HepG2 (cell line): ENCODE data around the gene ILRUN. TPM values are rescaled to one million over a fixed set of nuclear protein-coding genes. Genes with fewer than 3 reads are reported as not detected.

ENCODE experiments used
- ISL2 ChIP-seq: sonication (generic); formaldehyde crosslinking; IDR thresholded peaks from 2 replicates; pipeline ENCODE4 v1.5.0; 2020; ENCODE audit warnings: missing genetic modification reagents
- MEF2D ChIP-seq: sonication (generic); formaldehyde crosslinking; IDR thresholded peaks from 2 replicates; pipeline ENCODE4 v1.5.1; 2020; ENCODE audit warnings: mild to moderate bottlenecking, missing genetic modification reagents
- SMAD1 ChIP-seq: sonication (generic); formaldehyde crosslinking; IDR thresholded peaks from 2 replicates; pipeline ENCODE4 v1.4.0; 2020; ENCODE audit warnings: missing genetic modification reagents, low read depth, mild to moderate bottlenecking, borderline replicate concordance
- TCF12 ChIP-seq, 2 experiments: fragments of 450-650 bp in 1 of 2; sonication (generic) in 1 of 2; formaldehyde crosslinking in 1 of 2; IDR thresholded peaks; 2 replicates each; pipeline versions ENCODE4 v1.6.1 to v1.8.0; 2017 to 2022; ENCODE audit warnings: antibody characterized with exemption in 1 of 2, mild to moderate bottlenecking in 1 of 2, missing genetic modification reagents in 1 of 2, moderate library complexity in 1 of 2
- TP53 ChIP-seq: sonication (generic); formaldehyde crosslinking; conservative IDR thresholded peaks from 2 replicates; pipeline ENCODE4 v1.4.0; 2020; ENCODE audit warnings: missing genetic modification reagents
- ZEB1 ChIP-seq: IDR thresholded peaks from 2 replicates; pipeline ENCODE4 v1.6.1; 2012; ENCODE audit warnings: mild to moderate bottlenecking, low read depth, inconsistent platforms; ENCODE audit not compliant: insufficient replicate concordance
- ZNF160 ChIP-seq: sonication (generic); formaldehyde crosslinking; IDR thresholded peaks from 2 replicates; pipeline ENCODE4 v1.8.0; 2022; ENCODE audit warnings: mild to moderate bottlenecking, inconsistent platforms, missing genetic modification reagents
- ZNF205 ChIP-seq: IDR thresholded peaks from 2 replicates; pipeline ENCODE4 v1.6.1; 2018; ENCODE audit warnings: missing biosample characterization, missing genetic modification reagents
- ZNF563 ChIP-seq: sonication (generic); formaldehyde crosslinking; IDR thresholded peaks from 2 replicates; pipeline ENCODE4 v1.8.0; 2022; ENCODE audit warnings: mild to moderate bottlenecking, moderate library complexity, missing genetic modification reagents
- ZNF678 ChIP-seq: sonication (generic); formaldehyde crosslinking; IDR thresholded peaks from 2 replicates; pipeline ENCODE4 v1.4.0; 2020; ENCODE audit warnings: mild to moderate bottlenecking, missing genetic modification reagents
- polyA plus RNA-seq, 8 experiments: library from polyadenylated mRNA; depleted of rRNA in 3 of 8; stranded (reverse) in 7 of 8; unstranded in 1 of 8; fragments of >200 nt; fragmentation: Illumina TruSeq in 4 of 8; extraction: Trizol in 4 of 8; gene quantifications; 2 replicates each; pipeline versions ENCODE4 v1.2.1 to v1.2.3, GENCODE V29; 2011 to 2016; ENCODE audit warnings: low read depth in 4 of 8, missing spikeins in 1 of 8, mixed read lengths in 1 of 8; ENCODE audit not compliant: insufficient read depth in 1 of 8
- total RNA-seq, 5 experiments: library from RNA; depleted of rRNA; stranded (reverse); fragments of >200 nt; fragmentation: Illumina TruSeq; extraction: Trizol; gene quantifications; 2 replicates each; pipeline ENCODE4 v1.2.3, GENCODE V29; 2016; ENCODE audit warnings: low read depth in 1 of 5
- TF ChIP-seq, protein P1 (sequence below): IDR thresholded peaks from 2 replicates; pipeline ENCODE4 v1.6.1; 2012; ENCODE audit warnings: low read depth, low read length, improper control_type of control experiment
- TF ChIP-seq, protein P2 (sequence below): sonication (generic); formaldehyde crosslinking; IDR thresholded peaks from 2 replicates; pipeline ENCODE4 v1.4.0; 2020; ENCODE audit warnings: mild to moderate bottlenecking, missing genetic modification reagents
- TF ChIP-seq, protein P3 (sequence below), 2 experiments: sonication (generic) in 1 of 2; formaldehyde crosslinking in 1 of 2; IDR thresholded peaks; 2 replicates each; pipeline versions ENCODE4 v1.6.1 to v1.9.0; 2014 to 2022; ENCODE audit warnings: antibody characterized with exemption in 1 of 2, borderline replicate concordance in 1 of 2, inconsistent platforms in 1 of 2, low read depth in 1 of 2, missing genetic modification reagents in 1 of 2
- TF ChIP-seq, protein P4 (sequence below): sonication (generic); formaldehyde crosslinking; IDR thresholded peaks from 2 replicates; pipeline ENCODE4 v1.4.0; 2020; ENCODE audit warnings: mild to moderate bottlenecking, missing genetic modification reagents

Gene ILRUN
- total and polyA plus RNA-seq, 2 of the 13 experiments (the other 11 are each of a cell fraction or from before 2014, with no cell fraction given): 45.5 to 66.6 TPM

DNA sequence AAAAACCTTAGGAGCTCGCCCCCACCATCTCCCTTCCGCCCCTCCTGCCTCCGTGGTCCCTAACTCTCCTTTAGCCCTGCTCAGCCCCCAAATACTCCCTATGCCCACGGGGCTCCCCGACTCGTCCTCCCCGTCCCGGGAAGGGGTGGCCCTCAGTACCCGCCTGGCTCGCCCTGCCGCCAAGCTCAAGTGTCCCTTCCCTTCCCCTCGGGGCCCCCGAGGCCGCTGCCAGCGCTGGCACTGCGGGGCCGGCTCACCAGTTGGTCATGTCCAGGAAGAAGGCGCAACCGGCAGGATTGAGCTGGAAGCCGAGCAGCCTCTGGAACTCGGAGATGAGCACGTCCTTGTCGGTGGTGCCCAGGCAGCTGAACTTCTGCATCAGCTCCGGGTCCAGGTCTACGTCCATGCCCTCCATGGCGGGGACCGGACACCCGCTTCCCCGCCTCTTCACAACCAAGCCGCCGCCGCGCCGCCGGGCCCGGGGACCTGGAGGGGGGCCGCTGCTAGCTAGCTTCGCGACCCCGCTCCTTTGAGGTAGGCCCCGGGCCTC lies 303 bp downstream of the ILRUN start (continued):
- TF ChIP-seq SMAD1 (CRISPR knock-in tag) (peak; percentile 47; the same call in 1 of the 2 replicates), ZNF563 (CRISPR knock-in tag) (peak; percentile 47; the same call in 1 of the 2 replicates), TCF12 (IDR thresholded peaks at IDR 0.05) (no peak), TCF12 (CRISPR knock-in tag; IDR thresholded peaks at IDR 0.05) (peak; percentile 82; the same call in 1 of the 2 replicates), ZNF205 (no peak), MEF2D (CRISPR knock-in tag) (no peak), ZEB1 (no peak), ISL2 (CRISPR knock-in tag) (peak; percentile 9), ZNF160 (CRISPR knock-in tag) (0 out of 2 replicates have a peak, but pooled peaks have one; percentile 62), ZNF678 (CRISPR knock-in tag) (no peak), TP53 (CRISPR knock-in tag) (no peak; the same call in 1 of the 2 replicates)
- TF ChIP-seq, protein P1, sequence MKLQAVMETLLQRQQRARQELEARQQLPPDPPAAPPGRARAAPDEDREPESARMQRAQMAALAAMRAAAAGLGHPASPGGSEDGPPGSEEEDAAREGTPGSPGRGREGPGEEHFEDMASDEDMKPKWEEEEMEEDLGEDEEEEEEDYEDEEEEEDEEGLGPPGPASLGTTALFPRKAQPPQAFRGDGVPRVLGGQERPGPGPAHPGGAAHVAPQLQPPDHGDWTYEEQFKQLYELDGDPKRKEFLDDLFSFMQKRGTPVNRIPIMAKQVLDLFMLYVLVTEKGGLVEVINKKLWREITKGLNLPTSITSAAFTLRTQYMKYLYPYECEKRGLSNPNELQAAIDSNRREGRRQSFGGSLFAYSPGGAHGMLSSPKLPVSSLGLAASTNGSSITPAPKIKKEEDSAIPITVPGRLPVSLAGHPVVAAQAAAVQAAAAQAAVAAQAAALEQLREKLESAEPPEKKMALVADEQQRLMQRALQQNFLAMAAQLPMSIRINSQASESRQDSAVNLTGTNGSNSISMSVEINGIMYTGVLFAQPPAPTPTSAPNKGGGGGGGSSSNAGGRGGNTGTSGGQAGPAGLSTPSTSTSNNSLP: no peak
- TF ChIP-seq, protein P2, sequence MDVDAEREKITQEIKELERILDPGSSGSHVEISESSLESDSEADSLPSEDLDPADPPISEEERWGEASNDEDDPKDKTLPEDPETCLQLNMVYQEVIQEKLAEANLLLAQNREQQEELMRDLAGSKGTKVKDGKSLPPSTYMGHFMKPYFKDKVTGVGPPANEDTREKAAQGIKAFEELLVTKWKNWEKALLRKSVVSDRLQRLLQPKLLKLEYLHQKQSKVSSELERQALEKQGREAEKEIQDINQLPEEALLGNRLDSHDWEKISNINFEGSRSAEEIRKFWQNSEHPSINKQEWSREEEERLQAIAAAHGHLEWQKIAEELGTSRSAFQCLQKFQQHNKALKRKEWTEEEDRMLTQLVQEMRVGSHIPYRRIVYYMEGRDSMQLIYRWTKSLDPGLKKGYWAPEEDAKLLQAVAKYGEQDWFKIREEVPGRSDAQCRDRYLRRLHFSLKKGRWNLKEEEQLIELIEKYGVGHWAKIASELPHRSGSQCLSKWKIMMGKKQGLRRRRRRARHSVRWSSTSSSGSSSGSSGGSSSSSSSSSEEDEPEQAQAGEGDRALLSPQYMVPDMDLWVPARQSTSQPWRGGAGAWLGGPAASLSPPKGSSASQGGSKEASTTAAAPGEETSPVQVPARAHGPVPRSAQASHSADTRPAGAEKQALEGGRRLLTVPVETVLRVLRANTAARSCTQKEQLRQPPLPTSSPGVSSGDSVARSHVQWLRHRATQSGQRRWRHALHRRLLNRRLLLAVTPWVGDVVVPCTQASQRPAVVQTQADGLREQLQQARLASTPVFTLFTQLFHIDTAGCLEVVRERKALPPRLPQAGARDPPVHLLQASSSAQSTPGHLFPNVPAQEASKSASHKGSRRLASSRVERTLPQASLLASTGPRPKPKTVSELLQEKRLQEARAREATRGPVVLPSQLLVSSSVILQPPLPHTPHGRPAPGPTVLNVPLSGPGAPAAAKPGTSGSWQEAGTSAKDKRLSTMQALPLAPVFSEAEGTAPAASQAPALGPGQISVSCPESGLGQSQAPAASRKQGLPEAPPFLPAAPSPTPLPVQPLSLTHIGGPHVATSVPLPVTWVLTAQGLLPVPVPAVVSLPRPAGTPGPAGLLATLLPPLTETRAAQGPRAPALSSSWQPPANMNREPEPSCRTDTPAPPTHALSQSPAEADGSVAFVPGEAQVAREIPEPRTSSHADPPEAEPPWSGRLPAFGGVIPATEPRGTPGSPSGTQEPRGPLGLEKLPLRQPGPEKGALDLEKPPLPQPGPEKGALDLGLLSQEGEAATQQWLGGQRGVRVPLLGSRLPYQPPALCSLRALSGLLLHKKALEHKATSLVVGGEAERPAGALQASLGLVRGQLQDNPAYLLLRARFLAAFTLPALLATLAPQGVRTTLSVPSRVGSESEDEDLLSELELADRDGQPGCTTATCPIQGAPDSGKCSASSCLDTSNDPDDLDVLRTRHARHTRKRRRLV (CRISPR knock-in tag): peak; percentile 75; the same call in 1 of the 2 replicates
- TF ChIP-seq, protein P3, sequence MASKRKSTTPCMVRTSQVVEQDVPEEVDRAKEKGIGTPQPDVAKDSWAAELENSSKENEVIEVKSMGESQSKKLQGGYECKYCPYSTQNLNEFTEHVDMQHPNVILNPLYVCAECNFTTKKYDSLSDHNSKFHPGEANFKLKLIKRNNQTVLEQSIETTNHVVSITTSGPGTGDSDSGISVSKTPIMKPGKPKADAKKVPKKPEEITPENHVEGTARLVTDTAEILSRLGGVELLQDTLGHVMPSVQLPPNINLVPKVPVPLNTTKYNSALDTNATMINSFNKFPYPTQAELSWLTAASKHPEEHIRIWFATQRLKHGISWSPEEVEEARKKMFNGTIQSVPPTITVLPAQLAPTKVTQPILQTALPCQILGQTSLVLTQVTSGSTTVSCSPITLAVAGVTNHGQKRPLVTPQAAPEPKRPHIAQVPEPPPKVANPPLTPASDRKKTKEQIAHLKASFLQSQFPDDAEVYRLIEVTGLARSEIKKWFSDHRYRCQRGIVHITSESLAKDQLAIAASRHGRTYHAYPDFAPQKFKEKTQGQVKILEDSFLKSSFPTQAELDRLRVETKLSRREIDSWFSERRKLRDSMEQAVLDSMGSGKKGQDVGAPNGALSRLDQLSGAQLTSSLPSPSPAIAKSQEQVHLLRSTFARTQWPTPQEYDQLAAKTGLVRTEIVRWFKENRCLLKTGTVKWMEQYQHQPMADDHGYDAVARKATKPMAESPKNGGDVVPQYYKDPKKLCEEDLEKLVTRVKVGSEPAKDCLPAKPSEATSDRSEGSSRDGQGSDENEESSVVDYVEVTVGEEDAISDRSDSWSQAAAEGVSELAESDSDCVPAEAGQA (IDR thresholded peaks at IDR 0.05; ENCODE audit: low read depth): peak; percentile 59; the same call in 1 of the 2 replicates
- TF ChIP-seq, protein P3 (CRISPR knock-in tag; IDR thresholded peaks at IDR 0.05; ENCODE audit: borderline replicate concordance): no peak
- TF ChIP-seq, protein P4, sequence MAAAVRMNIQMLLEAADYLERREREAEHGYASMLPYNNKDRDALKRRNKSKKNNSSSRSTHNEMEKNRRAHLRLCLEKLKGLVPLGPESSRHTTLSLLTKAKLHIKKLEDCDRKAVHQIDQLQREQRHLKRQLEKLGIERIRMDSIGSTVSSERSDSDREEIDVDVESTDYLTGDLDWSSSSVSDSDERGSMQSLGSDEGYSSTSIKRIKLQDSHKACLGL (CRISPR knock-in tag): peak; percentile 69; the same call in 1 of the 2 replicates
